ENCODE data around the gene FAM162B. TPM values are rescaled to one million over a fixed set of nuclear protein-coding genes. Genes with fewer than 3 reads are reported as not detected.
"Not testable (repeated sequence)": the region's sequence is repeated elsewhere in the genome, so short reads cannot be mapped to it uniquely, and the experiment has no call there.

FAM162B gene
- total RNA-seq, 1 experiment from 2014 or later: not detected

DNA sequence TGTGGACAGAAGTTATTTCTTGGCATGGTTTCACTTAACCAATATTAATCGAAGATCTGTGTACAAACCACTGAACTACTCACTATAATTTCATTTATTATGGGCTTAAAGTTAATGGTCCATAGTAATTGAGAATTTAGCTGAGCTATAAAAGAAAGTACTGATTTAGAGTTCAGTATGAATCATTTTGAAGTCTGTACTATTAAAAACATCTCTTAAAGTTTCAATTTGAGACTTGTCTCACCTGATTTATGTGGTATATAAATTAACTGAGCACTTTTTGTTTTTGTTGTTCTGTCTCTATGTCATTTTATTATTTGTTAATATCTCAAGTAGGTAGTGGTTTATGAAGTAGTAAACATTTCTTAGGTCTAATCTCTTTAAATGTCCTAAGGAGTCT is 59.6 kb downstream of the FAM162B start:
- Histone ChIP-seq H2AFZ (ENCODE audit: low read length) (no peak overlapping the region), H3K4me1 (ENCODE audit: low read length) (no peaks in the 10 kb centered on the region), H4K20me1 (ENCODE audit: insufficient read depth, low read depth, low read length) (no peaks in the 10 kb centered on the region), H3K4me3 (ENCODE audit: low read length) (no peak overlapping the region), H3K9ac (ENCODE audit: low read length) (no peak overlapping the region), H3K4me2 (ENCODE audit: low read depth, low read length, poor library complexity, severe bottlenecking) (no peak overlapping the region), H3K9me3 (ENCODE audit: low read length) (no peaks in the 10 kb centered on the region), H3K9me2 (replicated peaks; ENCODE audit: insufficient read depth, low read length) (no peaks in the 10 kb centered on the region), H3K27me3 (ENCODE audit: low read length) (no peaks in the 10 kb centered on the region), H3K27ac (ENCODE audit: low read length) (no peak overlapping the region), H3K36me3 (ENCODE audit: insufficient read depth, low read length) (peaks cover 44% of the 10 kb centered on the region), H3K79me2 (ENCODE audit: low read length) (peaks cover 26% of the 10 kb centered on the region)
- no peak for DNase-seq

DNA sequence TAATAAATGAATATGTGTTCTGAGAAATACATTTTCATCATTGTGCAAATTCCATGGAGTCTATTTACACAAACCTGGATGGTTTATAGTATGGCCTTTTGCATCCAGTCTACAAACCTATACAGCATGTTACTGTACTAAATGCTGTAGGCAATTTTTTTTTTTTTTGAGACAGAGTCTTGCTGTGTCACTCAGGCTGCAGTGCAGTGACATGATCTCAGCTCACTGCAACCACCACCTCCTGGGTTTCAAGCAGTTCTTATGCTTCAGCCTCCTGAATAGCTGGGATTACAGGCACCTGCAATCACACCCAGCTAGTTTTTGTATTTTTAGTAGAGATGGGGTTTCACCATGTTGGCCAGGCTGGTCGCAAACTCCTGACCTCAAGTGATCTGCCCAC is 61.6 kb downstream of the FAM162B start:
- H3K4me1 ChIP-seq (ENCODE audit: low read length); H3K9ac ChIP-seq (ENCODE audit: low read length); H4K20me1 ChIP-seq (ENCODE audit: insufficient read depth, low read depth, low read length); H3K27me3 ChIP-seq (ENCODE audit: low read length); H2AFZ ChIP-seq (ENCODE audit: low read length); H3K4me2 ChIP-seq (ENCODE audit: low read depth, low read length, poor library complexity, severe bottlenecking); DNase-seq; H3K9me3 ChIP-seq (ENCODE audit: low read length); H3K27ac ChIP-seq (ENCODE audit: low read length); H3K9me2 ChIP-seq (replicated peaks; ENCODE audit: insufficient read depth, low read length); H3K4me3 ChIP-seq (ENCODE audit: low read length): not testable (repeated sequence)
- Histone ChIP-seq H3K36me3 (ENCODE audit: insufficient read depth, low read length) (peaks cover 50% of the 10 kb centered on the region), H3K79me2 (ENCODE audit: low read length) (peaks cover 27% of the 10 kb centered on the region)

Other genes starting within 250 kb of the FAM162B start
- not detected in 2 replicates for gene TRAPPC3L, start 220.0 kb downstream of the FAM162B start, total RNA-seq (2014; rRNA removed; shearing (Covaris generic); ENCODE audit: low replicate concordance)
- gene CALHM4, start 212.0 kb downstream of the FAM162B start, total RNA-seq (2014; rRNA removed; shearing (Covaris generic); ENCODE audit: low replicate concordance): not detected in 2 replicates
- gene RWDD1, start 194.2 kb downstream of the FAM162B start, total RNA-seq (2014; rRNA removed; shearing (Covaris generic); ENCODE audit: low replicate concordance): 29.4 and 65.3 TPM in 2 replicates
- gene RSPH4A, start 149.2 kb downstream of the FAM162B start, total RNA-seq (2014; rRNA removed; shearing (Covaris generic); ENCODE audit: low replicate concordance): 0.51 TPM in 1 of 2 replicates, not detected in the other
- gene ZUP1, start 97.0 kb downstream of the FAM162B start, total RNA-seq (2014; rRNA removed; shearing (Covaris generic); ENCODE audit: low replicate concordance): 31.0 and 32.7 TPM in 2 replicates
- 15.9 and 16.0 TPM in 2 replicates for gene KPNA5, start 84.5 kb downstream of the FAM162B start, total RNA-seq (2014; rRNA removed; shearing (Covaris generic); ENCODE audit: low replicate concordance)
- not detected in 2 replicates for gene GPRC6A, start 63.4 kb upstream of the FAM162B start, total RNA-seq (2014; rRNA removed; shearing (Covaris generic); ENCODE audit: low replicate concordance)
- not detected in 2 replicates for gene RFX6, start 111.5 kb upstream of the FAM162B start, total RNA-seq (2014; rRNA removed; shearing (Covaris generic); ENCODE audit: low replicate concordance)